ENCODE data around the gene TEX14.
A peak's percentile ranks its signal among the peaks of the same experiment; 100 is the strongest.

Gene TEX14

DNA sequence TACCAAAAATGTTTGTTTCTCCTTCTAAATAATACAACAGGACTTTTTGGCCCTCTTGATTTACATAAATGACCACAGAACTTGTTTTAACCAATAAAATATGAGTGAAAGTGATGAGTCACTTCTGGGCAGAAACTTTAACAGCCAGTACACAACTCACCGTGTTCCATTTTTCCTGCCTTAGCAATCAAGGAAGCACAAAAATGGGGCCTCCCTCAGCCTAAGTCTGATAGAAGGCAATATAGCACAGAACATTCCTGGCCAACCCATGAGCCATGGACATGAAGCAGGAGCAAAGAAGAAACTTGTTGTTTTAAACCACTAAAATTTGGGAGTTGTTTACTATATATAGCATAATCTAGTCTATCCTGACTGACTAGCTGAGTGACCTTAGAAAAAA is 116.3 kb downstream of the TEX14 start:
- TF ChIP-seq POLR2AphosphoS5 (IDR thresholded peaks at IDR 0.05; ENCODE audit: low read depth, low read length), result no peak
- no peak for TF ChIP-seq POLR2A (IDR thresholded peaks at IDR 0.05; ENCODE audit: low read depth, low read length)
- no peak for TF ChIP-seq TAF1 (IDR thresholded peaks at IDR 0.05; ENCODE audit: low read depth, low read length)
- no peak for TF ChIP-seq PAX5 (IDR thresholded peaks at IDR 0.05; ENCODE audit: insufficient read depth, low read length, severe bottlenecking)
- TF ChIP-seq SPI1 (IDR thresholded peaks at IDR 0.05; ENCODE audit: low read depth, low read length), result no peak
- no peak for TF ChIP-seq POU2F2 (IDR thresholded peaks at IDR 0.05; ENCODE audit: low read depth, low read length)
- FAIRE-seq, result peak; percentile 50
- no peak for DNase-seq (ENCODE audit: insufficient read length, low spot score)

GRCh38 chr17:58574025-58574424 is 117.8 kb downstream of the TEX14 start:
- peak; percentile 58; the same call in 1 of the 2 replicates for TF ChIP-seq SPI1 (IDR thresholded peaks at IDR 0.05; ENCODE audit: low read depth, low read length)
- TF ChIP-seq TAF1 (IDR thresholded peaks at IDR 0.05; ENCODE audit: low read depth, low read length), result no peak
- no peak for TF ChIP-seq POU2F2 (IDR thresholded peaks at IDR 0.05; ENCODE audit: low read depth, low read length)
- DNase-seq (ENCODE audit: insufficient read length, low spot score), result no peak
- no peak for FAIRE-seq

- no peak for TF ChIP-seq TAF1 (IDR thresholded peaks at IDR 0.05; ENCODE audit: low read depth, low read length)
- no peak for TF ChIP-seq POLR2A (IDR thresholded peaks at IDR 0.05; ENCODE audit: low read depth, low read length)
- TF ChIP-seq PAX5 (IDR thresholded peaks at IDR 0.05; ENCODE audit: insufficient read depth, low read length, severe bottlenecking), result no peak
- no peak for TF ChIP-seq POU2F2 (IDR thresholded peaks at IDR 0.05; ENCODE audit: low read depth, low read length)
- TF ChIP-seq POLR2AphosphoS5 (IDR thresholded peaks at IDR 0.05; ENCODE audit: low read depth, low read length), result no peak
- no peak for TF ChIP-seq SPI1 (IDR thresholded peaks at IDR 0.05; ENCODE audit: low read depth, low read length)
- no peak for DNase-seq (ENCODE audit: insufficient read length, low spot score)
- no peak for FAIRE-seq
These were observed 119.0 kb downstream of the TEX14 start for GRCh38 chr17:58572846-58573245.

- FAIRE-seq (no peak), DNase-seq (ENCODE audit: insufficient read length, low spot score) (no peak)
- TF ChIP-seq POLR2AphosphoS5 (IDR thresholded peaks at IDR 0.05; ENCODE audit: low read depth, low read length) (no peak), TAF1 (IDR thresholded peaks at IDR 0.05; ENCODE audit: low read depth, low read length) (no peak), PAX5 (IDR thresholded peaks at IDR 0.05; ENCODE audit: insufficient read depth, low read length, severe bottlenecking) (no peak), SPI1 (IDR thresholded peaks at IDR 0.05; ENCODE audit: low read depth, low read length) (no peak), POLR2A (IDR thresholded peaks at IDR 0.05; ENCODE audit: low read depth, low read length) (no peak), POU2F2 (IDR thresholded peaks at IDR 0.05; ENCODE audit: low read depth, low read length) (no peak)
These were observed 121.1 kb downstream of the TEX14 start for GRCh38 chr17:58570758-58571157.

GRCh38 chr17:58569196-58569595 is 122.6 kb downstream of the TEX14 start:
- TF ChIP-seq POLR2AphosphoS5 (IDR thresholded peaks at IDR 0.05; ENCODE audit: low read depth, low read length), result no peak
- no peak for TF ChIP-seq TAF1 (IDR thresholded peaks at IDR 0.05; ENCODE audit: low read depth, low read length)
- TF ChIP-seq SPI1 (IDR thresholded peaks at IDR 0.05; ENCODE audit: low read depth, low read length), result no peak
- TF ChIP-seq POLR2A (IDR thresholded peaks at IDR 0.05; ENCODE audit: low read depth, low read length), result no peak
- TF ChIP-seq POU2F2 (IDR thresholded peaks at IDR 0.05; ENCODE audit: low read depth, low read length), result no peak
- TF ChIP-seq PAX5 (IDR thresholded peaks at IDR 0.05; ENCODE audit: insufficient read depth, low read length, severe bottlenecking), result no peak
- FAIRE-seq (no peak), DNase-seq (ENCODE audit: insufficient read length, low spot score) (no peak)

- TF ChIP-seq POU2F2 (IDR thresholded peaks at IDR 0.05; ENCODE audit: low read depth, low read length) (no peak), TAF1 (IDR thresholded peaks at IDR 0.05; ENCODE audit: low read depth, low read length) (no peak), PAX5 (IDR thresholded peaks at IDR 0.05; ENCODE audit: insufficient read depth, low read length, severe bottlenecking) (no peak), SPI1 (IDR thresholded peaks at IDR 0.05; ENCODE audit: low read depth, low read length) (no peak), POLR2AphosphoS5 (IDR thresholded peaks at IDR 0.05; ENCODE audit: low read depth, low read length) (no peak), POLR2A (IDR thresholded peaks at IDR 0.05; ENCODE audit: low read depth, low read length) (no peak)
- DNase-seq (ENCODE audit: insufficient read length, low spot score) (no peak), FAIRE-seq (no peak)
These were observed 123.6 kb downstream of the TEX14 start for GRCh38 chr17:58568044-58568799.

DNA sequence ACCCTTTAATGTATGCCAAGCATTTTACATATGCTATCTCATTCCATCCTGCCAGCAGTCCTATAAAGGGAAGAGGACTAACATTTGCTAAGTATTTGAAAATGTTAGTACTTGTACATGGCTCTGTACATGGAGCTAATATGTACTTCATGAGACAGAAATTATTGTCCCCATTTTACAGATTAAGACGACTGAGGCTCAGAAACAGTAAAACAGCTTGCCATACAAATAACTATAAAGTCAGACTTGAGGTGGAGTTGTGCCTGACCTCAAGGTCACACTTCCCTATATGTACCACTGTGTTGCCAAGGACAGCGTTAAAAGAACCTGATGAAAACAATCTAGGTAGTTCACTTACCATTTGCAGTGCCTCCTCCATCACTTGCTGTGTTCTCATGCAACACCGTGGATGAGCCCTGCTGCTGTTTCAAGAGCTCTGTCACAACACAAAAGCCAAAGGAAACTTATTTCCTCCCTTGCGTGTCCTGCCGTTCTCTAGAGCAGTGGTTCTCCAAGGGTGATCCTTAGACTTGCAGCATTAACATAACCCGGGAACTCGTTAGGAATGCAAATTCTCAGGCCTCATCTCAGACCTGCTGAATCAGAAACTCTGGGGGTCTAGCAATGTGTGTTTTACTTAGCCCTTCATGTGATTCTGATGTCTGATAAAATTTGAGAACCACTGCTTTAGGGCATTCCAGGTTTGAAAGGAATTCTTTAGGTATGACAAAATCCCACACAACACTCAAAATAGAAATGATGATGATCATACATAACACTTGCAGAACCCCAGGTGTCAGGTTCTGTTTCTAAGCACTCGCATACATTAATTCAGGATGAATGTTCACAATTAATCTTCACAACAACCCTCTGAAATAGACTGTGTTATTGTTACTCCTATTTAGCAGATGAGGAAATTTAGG is 126.2 kb downstream of the TEX14 start:
- FAIRE-seq (peak; percentile 70), DNase-seq (ENCODE audit: insufficient read length, low spot score) (no peak)
- no peak for TF ChIP-seq POU2F2 (IDR thresholded peaks at IDR 0.05; ENCODE audit: low read depth, low read length)
- TF ChIP-seq PAX5 (IDR thresholded peaks at IDR 0.05; ENCODE audit: insufficient read depth, low read length, severe bottlenecking), result no peak
- TF ChIP-seq TAF1 (IDR thresholded peaks at IDR 0.05; ENCODE audit: low read depth, low read length), result no peak
- TF ChIP-seq SPI1 (IDR thresholded peaks at IDR 0.05; ENCODE audit: low read depth, low read length), result no peak
- no peak for TF ChIP-seq POLR2A (IDR thresholded peaks at IDR 0.05; ENCODE audit: low read depth, low read length)
- TF ChIP-seq POLR2AphosphoS5 (IDR thresholded peaks at IDR 0.05; ENCODE audit: low read depth, low read length), result no peak

DNA sequence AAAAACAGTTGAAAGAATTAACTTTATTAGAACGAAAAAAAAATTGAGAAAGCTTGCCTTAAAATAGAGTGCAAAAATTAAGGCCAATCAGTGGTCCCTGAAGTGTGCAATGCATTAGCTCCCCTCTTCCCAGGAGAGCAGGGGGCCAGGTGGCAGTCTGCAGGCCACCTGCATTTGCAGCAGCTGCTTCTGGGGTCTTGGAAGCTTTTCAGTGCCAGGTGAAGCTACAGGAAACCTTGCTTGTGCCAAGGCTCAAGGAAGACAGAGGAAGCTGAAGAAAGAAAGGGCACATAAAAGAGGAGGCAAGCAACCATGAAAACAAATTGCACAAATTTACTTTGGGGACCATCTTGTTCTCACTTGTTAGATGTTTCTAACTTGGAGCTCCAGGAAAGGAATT is 126.9 kb downstream of the TEX14 start:
- TF ChIP-seq POLR2A (IDR thresholded peaks at IDR 0.05; ENCODE audit: low read depth, low read length) (no peak), SPI1 (IDR thresholded peaks at IDR 0.05; ENCODE audit: low read depth, low read length) (no peak), POU2F2 (IDR thresholded peaks at IDR 0.05; ENCODE audit: low read depth, low read length) (no peak), PAX5 (IDR thresholded peaks at IDR 0.05; ENCODE audit: insufficient read depth, low read length, severe bottlenecking) (no peak), POLR2AphosphoS5 (IDR thresholded peaks at IDR 0.05; ENCODE audit: low read depth, low read length) (no peak)

DNA sequence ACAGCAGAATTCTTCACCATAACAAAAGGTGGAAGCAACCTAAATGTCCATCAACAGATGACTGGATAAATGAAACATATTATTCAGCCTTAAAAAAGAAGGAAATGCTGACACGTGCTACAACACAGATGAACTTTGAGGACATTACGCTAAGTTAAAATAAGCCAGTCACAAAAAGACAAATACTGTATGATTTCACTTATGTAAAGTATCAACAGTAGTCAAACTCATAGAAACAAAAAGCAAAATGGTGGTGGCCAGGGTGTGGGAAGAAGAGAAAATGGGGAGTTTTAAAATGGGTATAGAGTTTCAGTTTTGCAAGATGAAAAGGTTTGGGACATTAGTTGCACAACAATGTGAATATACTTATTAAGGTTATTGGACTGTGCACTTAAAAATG is 127.6 kb downstream of the TEX14 start:
- TF ChIP-seq TAF1 (IDR thresholded peaks at IDR 0.05; ENCODE audit: low read depth, low read length) (no peak), PAX5 (IDR thresholded peaks at IDR 0.05; ENCODE audit: insufficient read depth, low read length, severe bottlenecking) (no peak), POU2F2 (IDR thresholded peaks at IDR 0.05; ENCODE audit: low read depth, low read length) (no peak), SPI1 (IDR thresholded peaks at IDR 0.05; ENCODE audit: low read depth, low read length) (no peak), POLR2A (IDR thresholded peaks at IDR 0.05; ENCODE audit: low read depth, low read length) (no peak)
- peak; percentile 75 for FAIRE-seq
- no peak for DNase-seq (ENCODE audit: insufficient read length, low spot score)

More for the DNA sequence above, 126.9 kb downstream of the TEX14 start:
- FAIRE-seq (no peak), DNase-seq (ENCODE audit: insufficient read length, low spot score) (no peak)
